Embryonic facial prominence (tissue), 1 donor: ENCODE data around the gene PWWP2A.
"Not testable (repeated sequence)": the region's sequence is repeated elsewhere in the genome, so short reads cannot be mapped to it uniquely, and the experiment has no call there.

Experiments
- DNase-seq: peaks from one replicate; pipeline ENCODE4 v3.0.0-alpha.2; 2016; ENCODE audit errors: extremely low spot score

Gene PWWP2A

DNA sequence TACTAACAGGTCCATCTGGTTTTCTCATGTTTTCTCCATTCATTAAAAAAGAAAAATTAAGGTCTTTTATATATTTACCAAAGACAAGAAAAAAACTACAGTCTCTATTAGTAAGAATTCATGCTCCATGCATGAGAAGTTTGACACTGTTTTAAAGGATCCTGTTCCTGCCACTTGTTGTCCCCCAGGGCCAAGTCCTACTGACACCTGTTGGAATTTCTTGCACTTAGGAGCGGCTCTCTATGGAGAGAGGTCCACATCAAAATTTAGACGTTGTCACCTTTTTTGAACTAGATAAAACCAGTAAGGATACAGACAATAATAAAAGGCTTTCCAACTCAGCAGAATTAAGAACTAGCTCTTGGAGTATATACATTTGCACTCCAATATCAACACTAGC lies 42.3 kb downstream of the PWWP2A start:
- no peak for DNase-seq

DNA sequence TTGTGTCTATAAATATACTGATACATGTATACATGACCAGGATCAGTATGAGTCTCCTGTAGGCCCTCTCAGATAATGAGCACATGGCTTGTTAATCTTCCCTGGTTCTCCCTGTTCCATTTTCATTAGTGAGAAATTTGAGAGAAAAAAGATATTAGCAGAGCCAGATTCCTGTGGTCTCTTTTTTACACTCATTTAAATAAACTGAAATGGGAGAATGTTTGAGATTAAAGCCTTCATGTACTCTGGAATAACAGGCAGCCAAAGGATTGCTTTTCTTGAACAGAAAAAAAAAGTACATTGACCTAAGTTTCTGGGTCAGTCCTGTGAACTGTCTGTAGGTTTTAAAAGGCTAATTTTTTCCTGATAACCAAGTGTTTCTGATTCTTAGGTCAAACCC lies 44.2 kb downstream of the PWWP2A start:
- no peak for DNase-seq

DNA sequence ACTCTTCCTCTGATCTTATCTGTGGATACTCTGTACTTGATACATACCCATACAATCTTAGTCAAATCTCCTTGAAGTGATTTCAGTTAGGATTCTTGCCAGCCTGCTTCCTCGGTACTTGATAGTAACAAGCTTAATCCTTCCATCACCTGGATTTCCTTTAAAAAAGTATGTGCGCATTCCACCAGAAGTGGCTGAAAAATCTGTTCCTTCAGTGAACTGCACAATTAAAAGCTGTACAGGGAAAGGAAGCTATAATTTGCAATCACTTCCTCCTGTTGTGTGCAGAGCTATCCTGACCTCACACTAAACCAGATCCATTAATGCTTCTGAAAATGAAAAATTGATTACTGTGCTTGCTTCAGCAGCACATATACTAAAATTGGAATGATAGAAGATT lies 47.3 kb downstream of the PWWP2A start:
- no peak for DNase-seq

DNA sequence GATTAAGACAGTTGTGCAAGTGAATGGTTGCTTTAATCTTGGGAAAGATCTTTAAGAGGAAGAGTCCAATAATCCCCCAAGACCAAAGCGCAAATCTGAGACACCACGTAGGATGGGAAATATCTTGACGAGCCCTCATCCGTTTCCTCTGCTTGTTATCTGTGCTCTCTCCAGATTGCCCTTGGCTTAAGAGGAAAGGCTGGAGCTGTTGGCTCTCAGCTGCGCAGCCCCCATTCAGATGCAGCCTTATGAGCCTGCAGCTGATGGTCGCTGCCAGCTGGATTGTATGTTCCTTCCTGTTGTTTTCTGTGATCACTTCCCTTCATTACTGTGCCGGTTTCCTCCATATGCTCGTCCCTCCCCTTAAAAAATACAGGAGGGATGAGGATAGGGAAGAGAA lies 47.7 kb downstream of the PWWP2A start:
- DNase-seq = no peak

DNA sequence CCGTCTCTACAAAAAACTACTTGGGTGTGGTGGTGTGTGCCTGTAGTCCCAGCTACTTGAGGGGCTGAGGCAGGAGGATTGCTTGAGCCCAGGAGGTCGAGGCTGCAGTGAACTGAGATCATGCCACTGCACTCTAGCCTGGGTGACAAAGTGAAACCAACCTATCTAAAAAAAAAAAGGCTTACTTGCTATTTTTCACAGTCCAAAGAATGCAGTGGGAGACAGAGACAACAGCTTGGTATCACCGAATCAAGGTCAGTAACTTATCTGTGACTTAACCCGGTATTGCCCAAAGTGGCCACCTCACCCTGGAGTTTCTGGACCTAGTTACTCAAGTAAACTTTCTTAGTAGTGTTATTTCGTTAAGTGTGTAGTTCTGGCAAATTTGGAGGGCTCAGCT lies 50.1 kb downstream of the PWWP2A start:
- DNase-seq = not testable (repeated sequence)

DNA sequence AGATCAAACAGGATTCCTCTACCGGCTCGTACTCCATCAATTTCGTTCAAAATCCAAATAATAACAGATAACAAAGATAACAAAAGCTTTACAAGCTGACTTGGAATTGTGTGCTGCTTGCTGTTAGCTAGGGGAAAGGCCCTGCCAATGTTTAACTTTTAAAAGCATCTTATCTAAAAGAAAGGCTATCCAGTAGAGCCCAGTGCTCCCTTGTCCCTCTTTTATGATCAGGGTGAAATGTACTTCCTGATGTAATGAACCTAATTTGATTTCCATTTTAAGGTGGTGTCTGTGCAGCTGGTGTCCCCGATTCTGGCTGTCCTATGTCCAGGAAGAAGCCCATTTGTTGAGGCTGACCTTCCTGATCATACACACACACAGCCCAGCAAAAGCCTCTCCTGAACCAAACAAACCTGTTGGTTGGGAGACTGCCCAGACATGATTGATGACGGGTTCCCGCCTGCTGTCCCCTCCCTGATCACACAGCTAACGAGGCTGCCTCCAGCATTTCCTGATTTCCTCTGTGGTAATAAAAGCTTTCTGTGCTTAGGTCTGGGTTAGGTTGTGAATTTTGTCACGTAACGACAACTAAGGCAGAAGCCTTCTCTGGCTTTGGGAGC lies 54.1 kb downstream of the PWWP2A start:
- no peak for DNase-seq

DNA sequence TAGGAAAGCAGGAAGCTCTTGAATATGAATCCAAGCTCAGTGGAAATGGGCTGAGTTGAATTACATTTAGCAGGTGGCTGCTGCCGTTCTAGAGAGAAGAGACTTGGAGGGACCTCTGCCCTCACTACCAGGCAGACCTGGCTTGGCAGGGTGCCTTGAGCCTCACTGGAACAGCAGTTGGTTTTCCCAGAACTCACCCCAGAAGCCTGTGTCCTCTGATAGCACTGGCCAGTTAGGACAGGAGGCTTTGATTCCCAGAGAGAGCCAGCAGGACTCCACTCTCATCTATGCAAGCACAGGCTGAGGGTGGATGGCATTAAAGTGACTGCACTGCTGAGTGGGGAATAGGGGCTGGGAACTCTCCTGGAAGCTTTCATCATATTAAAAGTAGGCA lies 54.8 kb downstream of the PWWP2A start:
- DNase-seq = no peak

DNA sequence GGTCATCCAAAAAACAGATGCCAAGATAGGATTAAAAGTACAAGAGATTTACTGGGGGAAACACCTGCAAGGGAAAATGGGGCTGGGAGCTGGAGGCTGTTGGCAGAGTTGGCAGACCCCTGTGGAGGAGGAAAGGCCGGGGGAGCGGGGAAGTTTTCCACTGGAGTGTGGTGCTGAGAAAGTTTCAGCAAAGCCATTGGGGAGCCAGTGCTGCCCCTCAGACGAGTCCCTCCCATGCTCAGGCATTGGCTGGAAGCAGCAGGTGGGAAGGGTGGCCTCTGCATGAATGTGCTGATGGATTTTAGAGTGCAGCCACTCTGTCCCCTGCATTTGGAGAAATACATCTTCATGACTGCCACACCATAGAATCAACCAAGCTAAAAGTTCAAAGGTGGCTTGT lies 57.5 kb downstream of the PWWP2A start:
- DNase-seq = no peak

DNA sequence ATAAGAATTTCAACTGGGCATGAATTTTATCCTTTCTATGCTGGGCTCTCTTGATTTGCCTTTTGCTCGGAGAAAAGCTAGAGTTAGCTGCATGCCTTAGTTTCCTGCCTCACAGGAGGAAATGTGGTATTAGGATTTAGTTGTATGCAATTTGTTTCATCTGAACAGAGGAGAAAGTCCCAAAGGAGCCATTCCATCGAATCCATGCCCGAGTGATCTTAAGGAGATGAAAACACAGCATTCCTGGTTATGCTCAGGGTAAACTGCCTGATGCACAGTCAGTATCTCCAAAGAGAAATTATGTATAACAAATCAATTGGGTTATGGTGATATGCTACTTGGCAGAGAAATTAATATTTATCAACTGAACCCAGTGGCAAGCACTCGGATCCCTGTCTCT lies 59.2 kb downstream of the PWWP2A start:
- no peak for DNase-seq

DNA sequence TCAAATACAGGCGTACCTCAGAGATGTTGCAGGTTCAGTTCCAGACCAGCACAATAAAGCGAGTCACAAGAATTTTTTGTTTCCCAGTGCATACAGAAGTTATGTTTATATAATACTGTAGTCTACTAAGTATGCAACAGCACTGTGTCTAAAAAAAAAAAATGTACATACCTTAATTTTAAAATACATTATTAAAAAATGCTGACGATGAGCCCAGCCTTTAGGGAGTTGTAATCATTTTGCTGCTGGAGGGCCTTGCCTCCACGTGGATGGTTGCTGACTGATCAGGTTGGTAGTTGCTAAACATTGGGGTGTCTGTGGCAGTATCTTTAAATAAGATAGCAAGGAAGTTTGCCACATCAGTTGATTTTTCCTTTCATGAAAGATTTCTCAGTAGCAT lies 62.0 kb downstream of the PWWP2A start:
- DNase-seq = no peak

DNA sequence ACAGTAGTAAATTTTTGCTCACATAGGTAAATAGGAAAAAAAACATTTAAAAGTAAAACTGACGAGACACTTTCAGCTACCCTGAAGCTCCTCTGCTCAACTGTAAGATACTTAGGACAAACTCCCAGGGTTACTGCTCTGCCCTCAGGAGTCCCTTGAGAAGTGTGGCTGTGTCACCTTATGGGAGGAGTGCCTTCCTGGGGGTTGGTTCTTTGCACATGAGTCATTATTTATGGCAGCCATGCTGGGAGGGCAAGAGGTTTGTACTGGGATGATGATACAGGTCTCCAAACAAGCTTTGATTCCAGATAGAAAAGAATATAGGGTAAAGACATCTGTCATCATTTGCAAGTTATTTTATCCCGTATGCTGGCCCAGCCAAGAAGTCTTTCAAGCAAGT lies 64.4 kb downstream of the PWWP2A start:
- DNase-seq = no peak

DNA sequence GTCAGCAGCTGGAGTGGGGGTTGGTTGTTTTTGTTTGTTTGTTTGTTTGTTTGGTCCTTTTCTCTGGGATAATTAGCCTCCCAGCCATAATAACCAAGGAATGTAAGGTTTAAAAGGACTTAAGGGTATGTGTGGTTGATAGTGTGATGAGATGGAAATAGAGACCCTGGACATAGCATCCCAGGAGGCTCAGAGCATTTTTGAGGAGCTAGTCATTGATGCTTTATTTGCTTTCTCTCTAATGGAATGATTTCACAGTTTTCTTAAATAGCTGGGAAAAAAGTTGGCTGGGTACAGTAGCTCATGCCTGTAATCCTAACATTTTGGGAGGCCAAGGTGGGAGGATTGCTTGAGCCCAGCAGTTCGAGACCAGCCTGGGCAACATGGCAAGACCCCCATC lies 65.2 kb downstream of the PWWP2A start:
- DNase-seq = no peak

DNA sequence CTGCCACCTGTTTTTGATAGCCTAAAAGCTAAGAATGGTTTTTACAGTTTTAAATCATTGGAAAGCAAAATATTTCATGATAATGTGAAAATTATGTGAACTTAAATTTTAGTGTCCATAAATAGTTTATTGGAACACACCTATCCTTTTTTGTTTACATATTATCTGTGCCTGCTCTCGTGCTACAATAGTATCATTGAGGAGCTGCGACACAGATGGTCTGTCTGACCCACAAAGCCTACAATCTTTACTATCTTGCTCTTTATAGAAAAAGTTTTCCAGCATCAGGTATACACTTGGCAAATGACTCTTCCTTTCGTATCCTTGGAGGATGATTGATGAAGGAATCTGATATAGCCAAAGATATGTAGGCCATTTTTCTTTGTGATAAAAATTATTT lies 70.2 kb downstream of the PWWP2A start:
- no peak for DNase-seq

DNA sequence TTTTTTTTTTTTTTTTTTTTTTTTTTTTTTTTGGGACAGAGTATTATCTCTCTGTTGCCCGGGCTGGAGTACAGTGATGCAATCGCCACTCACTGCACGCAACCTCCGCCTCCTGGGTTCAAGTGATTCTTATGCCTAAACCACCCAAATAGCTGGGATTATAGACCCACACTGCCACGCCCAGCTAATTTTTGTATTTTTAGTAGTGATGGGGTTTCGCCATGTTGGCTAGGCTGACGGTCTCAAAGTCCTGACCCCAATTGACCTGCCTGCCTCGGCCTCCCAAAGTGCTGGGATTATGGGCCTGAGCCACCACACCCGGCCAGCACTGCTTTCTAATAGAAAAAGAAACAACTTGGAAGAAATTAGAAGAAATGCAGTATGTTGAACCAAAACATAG lies 71.1 kb downstream of the PWWP2A start:
- DNase-seq = no peak

DNA sequence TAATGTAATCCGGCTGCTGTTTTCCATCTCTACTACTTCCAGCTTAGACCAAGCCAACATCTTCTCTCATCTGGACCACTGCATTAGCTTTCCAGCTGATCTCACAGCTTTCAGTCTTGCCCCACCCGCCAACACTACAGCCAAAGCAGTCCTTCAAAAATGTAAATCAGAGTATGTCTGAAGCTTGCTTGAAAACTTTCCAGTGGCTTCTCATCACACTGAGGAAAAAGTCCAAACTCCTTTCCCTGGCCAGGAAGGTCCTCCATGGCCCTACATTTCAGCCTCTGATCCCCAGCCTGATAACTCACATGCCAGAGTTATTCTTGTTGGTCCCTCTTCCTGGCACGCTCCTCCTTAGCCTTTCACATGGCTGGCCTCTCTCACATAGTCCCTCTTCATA lies 71.8 kb downstream of the PWWP2A start:
- no peak for DNase-seq

DNA sequence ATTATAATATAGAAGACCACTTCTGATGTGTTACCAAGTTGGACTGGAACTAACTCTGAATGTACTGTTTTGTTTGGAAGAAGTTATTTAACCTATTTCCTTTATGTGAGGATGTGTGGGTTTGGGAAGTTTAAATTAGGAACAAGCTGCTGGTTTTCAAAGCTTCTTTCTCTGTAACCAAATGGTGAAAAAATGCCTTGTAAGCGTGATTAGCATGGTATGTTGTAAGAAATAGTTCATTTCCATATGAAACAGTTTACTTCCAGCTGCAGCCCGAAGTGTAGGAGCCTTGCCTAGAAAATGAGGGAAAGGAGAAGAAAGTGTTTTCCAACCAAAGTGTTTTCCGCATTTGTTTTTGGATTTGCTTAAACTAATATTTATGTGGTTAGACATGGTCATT lies 74.3 kb downstream of the PWWP2A start:
- DNase-seq = no peak

DNA sequence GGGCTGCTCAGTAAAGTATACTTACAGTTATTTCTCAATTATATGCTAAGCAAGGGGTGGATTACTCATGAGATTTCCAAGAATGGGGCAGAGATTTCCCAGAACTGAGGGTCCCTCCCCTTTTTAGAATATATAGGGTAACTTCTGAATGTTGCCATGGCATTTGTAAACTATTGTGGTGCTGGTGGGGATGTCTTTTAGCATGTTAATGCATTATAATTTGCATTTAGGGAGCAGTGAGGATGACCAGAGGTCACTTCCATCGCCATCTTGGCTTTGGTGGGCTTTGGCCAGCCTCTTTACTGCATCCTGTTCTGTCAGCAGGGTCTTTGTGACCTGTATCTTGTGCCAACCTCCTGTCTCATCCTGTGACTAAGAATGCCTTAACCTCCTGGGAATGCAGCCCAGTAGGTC lies 74.9 kb downstream of the PWWP2A start:
- no peak for DNase-seq

DNA sequence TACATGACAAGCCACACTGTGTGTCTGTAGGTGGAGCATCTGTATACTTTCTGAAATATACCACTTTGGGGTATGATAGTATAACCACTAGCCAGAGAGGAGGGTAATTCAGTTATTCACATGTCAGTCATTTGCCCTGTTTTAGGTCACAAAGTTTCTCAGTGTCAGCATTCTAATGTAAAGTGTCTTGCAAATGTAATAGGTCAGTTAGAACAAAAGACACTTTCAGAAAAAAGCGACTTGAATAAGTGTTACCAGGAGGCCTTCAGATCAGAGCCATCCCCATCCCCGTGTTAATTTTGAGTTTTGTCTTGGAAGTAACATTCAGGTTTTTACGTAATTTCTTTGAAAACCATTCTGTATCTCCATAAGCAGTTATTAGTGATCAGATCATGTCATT lies 76.6 kb downstream of the PWWP2A start:
- no peak for DNase-seq
